HG03103 (cell line): ENCODE results near the gene NECAB3.
"Not testable (repeated sequence)": the region's sequence is repeated elsewhere in the genome, so short reads cannot be mapped to it uniquely, and the experiment has no call there.

Source experiments
- ATAC-seq: cut with Tn5 transposase; IDR thresholded peaks from one replicate; pipeline ENCODE4 v1.9.1; 2021; ENCODE audit warnings: low read depth; ENCODE audit not compliant: unreplicated experiment

The NECAB3 gene

GRCh38 chr20:33674294-33675135 lies at the start of gene NECAB3:
TSS of gene NECAB3 (minus strand) at chr20:33674428. CDS start at chr20:33674352, 76 bp downstream.
- ATAC-seq, result peak; percentile 43

- ATAC-seq, result no peak
Measured at GRCh38 chr20:33721391-33722140, 47.3 kb upstream of the NECAB3 start.

- ATAC-seq, result peak; percentile 87
Measured at GRCh38 chr20:33719989-33720709, 45.9 kb upstream of the NECAB3 start, which contains the start of gene PXMP4. TSS of gene PXMP4 (minus strand) at chr20:33720310. CDS start at chr20:33720207, 103 bp downstream.

GRCh38 chr20:33719277-33719988 lies 45.2 kb upstream of the NECAB3 start:
- ATAC-seq, result no peak

- no peak for ATAC-seq
Measured at GRCh38 chr20:33716498-33716897, 42.3 kb upstream of the NECAB3 start.

GRCh38 chr20:33713865-33714367 lies 39.7 kb upstream of the NECAB3 start:
- ATAC-seq, result no peak

GRCh38 chr20:33711446-33711738 lies 37.2 kb upstream of the NECAB3 start:
- no peak for ATAC-seq

GRCh38 chr20:33710681-33711445 lies 36.6 kb upstream of the NECAB3 start:
- no peak for ATAC-seq

GRCh38 chr20:33709905-33710541 lies 35.8 kb upstream of the NECAB3 start:
- no peak for ATAC-seq

- no peak for ATAC-seq
Measured at GRCh38 chr20:33709398-33709797, 35.2 kb upstream of the NECAB3 start.

- no peak for ATAC-seq
Measured at GRCh38 chr20:33707668-33708067, 33.4 kb upstream of the NECAB3 start.

GRCh38 chr20:33704197-33704924 lies 30.1 kb upstream of the NECAB3 start:
- ATAC-seq, result no peak

- ATAC-seq, result no peak
Measured at GRCh38 chr20:33703498-33704137, 29.4 kb upstream of the NECAB3 start.

- ATAC-seq, result no peak
Measured at GRCh38 chr20:33702861-33703260, 28.6 kb upstream of the NECAB3 start.

GRCh38 chr20:33701629-33702450 lies 27.6 kb upstream of the NECAB3 start:
- no peak for ATAC-seq

GRCh38 chr20:33700696-33701441 lies 26.6 kb upstream of the NECAB3 start:
- ATAC-seq, result not testable (repeated sequence)
